ENCODE measurements around the gene FBXO15.
A peak's percentile ranks its signal among the peaks of the same experiment; 100 is the strongest.

The FBXO15 gene

DNA sequence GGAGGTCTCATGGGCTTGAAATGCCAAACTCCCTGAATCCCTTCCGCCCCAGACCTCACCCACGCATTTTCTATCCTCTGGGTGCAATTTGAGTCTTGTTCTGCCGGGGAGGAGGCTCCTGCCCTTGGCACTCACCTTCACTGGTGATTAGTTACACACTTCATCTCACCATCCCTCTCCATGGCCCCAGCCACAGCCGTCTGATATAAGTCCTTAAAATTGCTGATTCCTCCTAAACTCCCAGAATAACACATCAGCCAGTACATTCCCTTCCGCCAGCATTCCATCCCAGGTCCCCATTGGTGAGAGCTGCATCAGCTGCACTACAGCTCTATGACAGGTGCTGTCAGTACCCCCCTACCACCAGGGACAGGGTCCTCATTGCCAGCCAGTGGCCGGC lies 4.6 kb upstream of the FBXO15 start:
- Histone ChIP-seq H3K4me2 (ENCODE audit: low read length, poor library complexity, severe bottlenecking) (no peak overlapping the region), H2AFZ (ENCODE audit: low read depth, low read length) (no peak overlapping the region), H3K4me1 (ENCODE audit: control insufficient read depth, insufficient read depth, low read depth, low read length) (peaks cover 10% of the 10 kb centered on the region), H4K91ac (ENCODE audit: low read length) (no peak overlapping the region), H3K4ac (ENCODE audit: low read depth in 1 of 2, low read length in 2 of 2) (no peak overlapping the region), H3K9ac (ENCODE audit: low read length) (no peak overlapping the region), H2BK5ac (ENCODE audit: low read depth, low read length, poor library complexity, severe bottlenecking) (no peak overlapping the region), H2AK5ac (ENCODE audit: low read length, severe bottlenecking) (no peak overlapping the region), H3K9me3 (ENCODE audit: control insufficient read depth, low read length) (no peaks in the 10 kb centered on the region), H3K14ac (ENCODE audit: low read length in 2 of 2) (no peak overlapping the region), H3K18ac (ENCODE audit: low read depth in 1 of 2, low read length in 2 of 2) (no peak overlapping the region), H3K4me3 (ENCODE audit: insufficient read depth in 1 of 2, low read depth in 1 of 2, low read length in 2 of 2) (no peak overlapping the region), H2BK12ac (ENCODE audit: low read length in 2 of 2) (no peak overlapping the region), H3K79me1 (replicated peaks; ENCODE audit: low read length, poor library complexity, severe bottlenecking) (peaks cover 44% of the 10 kb centered on the region), H4K8ac (ENCODE audit: low read length) (no peak overlapping the region), H3K27me3 (ENCODE audit: control insufficient read depth in 1 of 2, insufficient read depth in 1 of 2, low read length in 2 of 2) (no peaks in the 10 kb centered on the region), H3K23ac (ENCODE audit: low read length in 2 of 2) (no peak overlapping the region), H2BK15ac (ENCODE audit: low read depth, poor library complexity, severe bottlenecking) (no peak overlapping the region), H2BK120ac (ENCODE audit: low read depth, low read length) (no peak overlapping the region), H3K27ac (ENCODE audit: low read length, poor library complexity, severe bottlenecking) (no peak overlapping the region), H3K36me3 (ENCODE audit: control insufficient read depth in 1 of 2, insufficient read depth in 2 of 2, low read depth in 1 of 2, low read length in 2 of 2) (peaks cover 7 to 49% of the 10 kb centered on the region in 2 experiments)
- 86% methylated on average over 6 of the region's 6 CpGs for WGBS
- no peak for DNase-seq

DNA sequence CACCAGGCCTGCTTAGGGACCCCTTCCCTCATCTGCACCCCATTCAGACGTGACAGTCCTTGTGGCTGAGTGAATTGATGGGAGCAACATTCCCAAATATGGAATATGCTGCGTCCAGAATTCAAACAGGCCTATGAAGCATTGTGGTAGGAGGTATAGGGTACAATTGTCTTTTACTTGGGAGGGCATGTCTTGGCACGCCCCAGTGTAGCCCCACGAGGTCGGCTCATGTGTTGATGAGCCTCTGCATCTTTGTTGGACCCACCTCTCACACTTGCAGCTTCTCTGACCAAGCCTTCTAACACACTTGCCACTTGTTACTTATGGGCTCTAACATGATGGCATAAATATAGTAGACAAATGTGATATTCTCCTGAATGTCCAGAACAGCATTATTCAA lies 2.2 kb upstream of the FBXO15 start:
- Histone ChIP-seq H3K18ac (ENCODE audit: low read depth in 1 of 2, low read length in 2 of 2) (no peak overlapping the region), H4K8ac (ENCODE audit: low read length) (peak overlapping the region; percentile 23), H2BK120ac (ENCODE audit: low read depth, low read length) (no peak overlapping the region), H2AK5ac (ENCODE audit: low read length, severe bottlenecking) (no peak overlapping the region), H3K27ac (ENCODE audit: low read length, poor library complexity, severe bottlenecking) (no peak overlapping the region), H3K14ac (ENCODE audit: low read length in 2 of 2) (no peak overlapping the region), H3K79me1 (replicated peaks; ENCODE audit: low read length, poor library complexity, severe bottlenecking) (peaks cover 33% of the 10 kb centered on the region), H3K9ac (ENCODE audit: low read length) (peak overlapping the region; percentile 95), H3K23ac (ENCODE audit: low read length in 2 of 2) (no peak overlapping the region), H2BK5ac (ENCODE audit: low read depth, low read length, poor library complexity, severe bottlenecking) (no peak overlapping the region), H3K36me3 (ENCODE audit: control insufficient read depth in 1 of 2, insufficient read depth in 2 of 2, low read depth in 1 of 2, low read length in 2 of 2) (peaks cover 6 to 25% of the 10 kb centered on the region in 2 experiments), H3K27me3 (ENCODE audit: control insufficient read depth in 1 of 2, insufficient read depth in 1 of 2, low read length in 2 of 2) (no peaks in the 10 kb centered on the region), H3K4me1 (ENCODE audit: control insufficient read depth, insufficient read depth, low read depth, low read length) (peaks cover 14% of the 10 kb centered on the region), H3K9me3 (ENCODE audit: control insufficient read depth, low read length) (no peaks in the 10 kb centered on the region), H3K4ac (ENCODE audit: low read depth in 1 of 2, low read length in 2 of 2) (no peak overlapping the region), H2BK12ac (ENCODE audit: low read length in 2 of 2) (peak overlapping the region in 1 of 2 experiments; percentile 37), H3K4me2 (ENCODE audit: low read length, poor library complexity, severe bottlenecking) (no peak overlapping the region), H2AFZ (ENCODE audit: low read depth, low read length) (no peak overlapping the region), H2BK15ac (ENCODE audit: low read depth, poor library complexity, severe bottlenecking) (no peak overlapping the region), H3K4me3 (ENCODE audit: insufficient read depth in 1 of 2, low read depth in 1 of 2, low read length in 2 of 2) (peak overlapping the region in 1 of 2 experiments; percentile 96), H4K91ac (ENCODE audit: low read length) (no peak overlapping the region)
- no peak for DNase-seq
- 90% methylated on average over 2 of the region's 5 CpGs for WGBS

DNA sequence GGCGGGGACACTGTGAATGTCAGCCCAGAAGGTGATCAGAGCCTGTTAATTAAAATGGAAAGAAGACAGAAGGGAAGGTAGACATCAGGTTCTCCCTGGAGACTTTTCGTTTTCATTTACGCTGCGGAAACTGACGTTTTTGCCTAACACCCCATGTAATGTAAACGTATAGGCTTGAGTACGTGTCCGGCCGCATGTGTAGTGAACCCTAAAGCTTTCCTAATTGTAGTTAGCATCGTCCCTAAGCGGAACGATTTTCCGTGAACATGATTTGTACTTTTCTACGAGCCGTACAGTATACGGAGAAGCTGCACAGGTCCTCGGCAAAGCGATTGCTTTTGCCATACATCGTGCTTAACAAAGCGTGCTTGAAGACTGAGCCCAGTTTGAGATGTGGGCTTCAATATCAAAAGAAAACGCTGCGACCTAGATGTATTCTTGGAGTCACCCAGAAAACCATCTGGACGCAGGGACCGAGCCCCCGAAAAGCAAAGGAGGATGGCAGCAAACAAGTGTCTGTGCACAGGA lies 973 bp upstream of the FBXO15 start:
- Histone ChIP-seq H3K9ac (ENCODE audit: low read length) (peak overlapping the region; percentile 95), H2BK12ac (ENCODE audit: low read length in 2 of 2) (peak overlapping the region in 1 of 2 experiments; percentile 21), H2AFZ (ENCODE audit: low read depth, low read length) (peak overlapping the region; percentile 46), H3K4me2 (ENCODE audit: low read length, poor library complexity, severe bottlenecking) (peak overlapping the region; percentile 97), H3K23ac (ENCODE audit: low read length in 2 of 2) (no peak overlapping the region), H2AK5ac (ENCODE audit: low read length, severe bottlenecking) (peak overlapping the region; percentile 33), H3K18ac (ENCODE audit: low read depth in 1 of 2, low read length in 2 of 2) (peak overlapping the region; percentile 37 to 81), H3K9me3 (ENCODE audit: control insufficient read depth, low read length) (no peaks in the 10 kb centered on the region), H4K8ac (ENCODE audit: low read length) (peak overlapping the region; percentile 87), H3K14ac (ENCODE audit: low read length in 2 of 2) (no peak overlapping the region), H4K91ac (ENCODE audit: low read length) (peak overlapping the region; percentile 48), H3K4me3 (ENCODE audit: insufficient read depth in 1 of 2, low read depth in 1 of 2, low read length in 2 of 2) (peak overlapping the region; percentile 65 to 96), H2BK5ac (ENCODE audit: low read depth, low read length, poor library complexity, severe bottlenecking) (no peak overlapping the region), H3K4ac (ENCODE audit: low read depth in 1 of 2, low read length in 2 of 2) (peak overlapping the region; percentile 60 to 75), H2BK120ac (ENCODE audit: low read depth, low read length) (peak overlapping the region; percentile 73), H3K27ac (ENCODE audit: low read length, poor library complexity, severe bottlenecking) (no peak overlapping the region), H3K4me1 (ENCODE audit: control insufficient read depth, insufficient read depth, low read depth, low read length) (peaks cover 14% of the 10 kb centered on the region), H3K27me3 (ENCODE audit: control insufficient read depth in 1 of 2, insufficient read depth in 1 of 2, low read length in 2 of 2) (no peaks in the 10 kb centered on the region), H3K79me1 (replicated peaks; ENCODE audit: low read length, poor library complexity, severe bottlenecking) (peaks cover 27% of the 10 kb centered on the region), H3K36me3 (ENCODE audit: control insufficient read depth in 1 of 2, insufficient read depth in 2 of 2, low read depth in 1 of 2, low read length in 2 of 2) (peaks cover 4 to 18% of the 10 kb centered on the region in 2 experiments), H2BK15ac (ENCODE audit: low read depth, poor library complexity, severe bottlenecking) (peak overlapping the region; percentile 65)
- under 1% methylated on average over 25 of the region's 25 CpGs for WGBS
- DNase-seq: no peak

DNA sequence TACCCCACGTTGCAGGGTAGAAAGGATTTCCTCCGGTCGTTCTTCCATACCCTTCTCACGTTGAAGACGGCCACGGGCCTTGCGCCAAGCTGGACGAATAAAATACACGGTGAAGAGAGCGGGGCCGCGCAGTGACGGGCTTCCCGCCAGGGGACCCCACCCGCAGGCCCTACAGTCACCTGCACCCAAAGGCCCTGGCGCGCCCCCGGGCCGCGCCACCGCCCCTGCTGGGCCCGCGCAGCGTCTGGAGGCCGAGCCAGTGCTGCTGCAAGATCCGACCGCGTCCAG lies 199 bp downstream of the FBXO15 start:
- peak overlapping the region in 1 of 2 experiments; percentile 51 for H3K18ac ChIP-seq (ENCODE audit: low read depth in 1 of 2, low read length in 2 of 2)
- H3K4ac ChIP-seq (ENCODE audit: low read depth in 1 of 2, low read length in 2 of 2): no peak overlapping the region
- no peak overlapping the region for H2AK5ac ChIP-seq (ENCODE audit: low read length, severe bottlenecking)
- H3K4me1 ChIP-seq (ENCODE audit: control insufficient read depth, insufficient read depth, low read depth, low read length): peaks cover 10% of the 10 kb centered on the region
- peak overlapping the region; percentile 57 to 96 for H3K4me3 ChIP-seq (ENCODE audit: insufficient read depth in 1 of 2, low read depth in 1 of 2, low read length in 2 of 2)
- WGBS: 1% methylated on average over 28 of the region's 28 CpGs
- peaks cover 4 to 18% of the 10 kb centered on the region in 2 experiments for H3K36me3 ChIP-seq (ENCODE audit: control insufficient read depth in 1 of 2, insufficient read depth in 2 of 2, low read depth in 1 of 2, low read length in 2 of 2)
- peak overlapping the region; percentile 73 for H2BK120ac ChIP-seq (ENCODE audit: low read depth, low read length)
- H4K8ac ChIP-seq (ENCODE audit: low read length): peak overlapping the region; percentile 76
- peak overlapping the region; percentile 48 for H2BK15ac ChIP-seq (ENCODE audit: low read depth, poor library complexity, severe bottlenecking)
- no peak overlapping the region for H3K23ac ChIP-seq (ENCODE audit: low read length in 2 of 2)
- peak overlapping the region; percentile 47 for H2AFZ ChIP-seq (ENCODE audit: low read depth, low read length)
- DNase-seq: no peak
- H3K27ac ChIP-seq (ENCODE audit: low read length, poor library complexity, severe bottlenecking): no peak overlapping the region
- H2BK5ac ChIP-seq (ENCODE audit: low read depth, low read length, poor library complexity, severe bottlenecking): no peak overlapping the region
- peak overlapping the region; percentile 85 for H3K4me2 ChIP-seq (ENCODE audit: low read length, poor library complexity, severe bottlenecking)
- no peaks in the 10 kb centered on the region for H3K9me3 ChIP-seq (ENCODE audit: control insufficient read depth, low read length)
- H3K79me1 ChIP-seq (replicated peaks; ENCODE audit: low read length, poor library complexity, severe bottlenecking): peaks cover 18% of the 10 kb centered on the region
- no peaks in the 10 kb centered on the region for H3K27me3 ChIP-seq (ENCODE audit: control insufficient read depth in 1 of 2, insufficient read depth in 1 of 2, low read length in 2 of 2)
- no peak overlapping the region for H2BK12ac ChIP-seq (ENCODE audit: low read length in 2 of 2)
- H4K91ac ChIP-seq (ENCODE audit: low read length): no peak overlapping the region
- H3K9ac ChIP-seq (ENCODE audit: low read length): peak overlapping the region; percentile 95
- H3K14ac ChIP-seq (ENCODE audit: low read length in 2 of 2): no peak overlapping the region
